ENCODE data around the gene FRMD5. TPM values are rescaled to one million over a fixed set of nuclear protein-coding genes. Genes with fewer than 3 reads are reported as not detected.
A peak's percentile ranks its signal among the peaks of the same experiment; 100 is the strongest.

FRMD5 gene
- total RNA-seq, 1 experiment from 2014 or later, result 3.9 TPM

DNA sequence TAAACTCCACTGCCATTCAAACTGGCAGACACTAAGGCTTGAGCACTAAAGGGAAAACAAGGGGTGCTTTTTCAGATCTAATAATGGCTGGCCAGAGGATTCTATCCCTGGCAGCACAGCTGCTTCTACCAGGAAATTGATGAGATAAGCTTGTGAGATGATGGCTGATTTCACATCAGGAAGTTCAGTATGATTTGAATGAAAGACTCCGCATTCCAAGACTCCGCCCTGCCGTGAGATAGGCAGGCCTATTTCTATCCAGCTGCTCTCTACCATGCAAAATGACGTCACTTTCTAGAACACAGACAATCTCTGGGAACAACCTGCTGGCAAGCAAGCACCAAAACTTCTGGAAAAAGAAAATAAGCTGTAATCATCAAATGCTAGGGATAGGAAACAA, 196.5 kb downstream of the FRMD5 start:
- Histone ChIP-seq H4K5ac (ENCODE audit: insufficient read length, low read depth, low read length) (no peak overlapping the region), H3K56ac (ENCODE audit: insufficient read length, low read depth, low read length) (no peak overlapping the region), H3K79me2 (ENCODE audit: insufficient read depth, low read length) (no peaks in the 10 kb centered on the region), H3K4me1 (ENCODE audit: insufficient read depth, low read length) (no peaks in the 10 kb centered on the region), H4K91ac (ENCODE audit: insufficient read length, low read depth, low read length) (no peak overlapping the region), H3K4me2 (ENCODE audit: insufficient read depth, insufficient read length, low read length) (no peak overlapping the region), H3K27ac (ENCODE audit: insufficient read length, low read depth, low read length) (no peak overlapping the region), H4K20me1 (ENCODE audit: control insufficient read depth, insufficient read depth, insufficient read length) (no peaks in the 10 kb centered on the region), H2BK120ac (ENCODE audit: low read depth, low read length, poor library complexity, severe bottlenecking) (no peak overlapping the region), H2AK5ac (ENCODE audit: insufficient read length, low read length) (no peak overlapping the region), H3K27me3 (ENCODE audit: insufficient read depth, low read length) (no peaks in the 10 kb centered on the region), H3K9ac (ENCODE audit: extremely low read depth, insufficient read length, low read length) (no peak overlapping the region), H2BK20ac (ENCODE audit: low read depth, low read length, poor library complexity, severe bottlenecking) (no peak overlapping the region), H3K79me1 (ENCODE audit: insufficient read depth, low read depth, low read length, poor library complexity, severe bottlenecking) (no peaks in the 10 kb centered on the region), H3K18ac (ENCODE audit: insufficient read length, low read depth, low read length) (no peak overlapping the region), H2BK15ac (ENCODE audit: low read depth, low read length) (no peak overlapping the region), H3K14ac (ENCODE audit: insufficient read depth, low read length) (no peak overlapping the region), H3K9me3 (ENCODE audit: control insufficient read depth, low read depth, low read length) (no peaks in the 10 kb centered on the region), H2BK12ac (ENCODE audit: insufficient read length, low read depth, low read length) (no peak overlapping the region), H3T11ph (ENCODE audit: low read length) (no peak overlapping the region), H4K8ac (replicated peaks; ENCODE audit: insufficient read length, low read depth, low read length) (no peak overlapping the region), H2AFZ (ENCODE audit: low read length) (no peak overlapping the region), H2BK5ac (ENCODE audit: insufficient read length, low read length) (no peak overlapping the region), H3K23me2 (ENCODE audit: insufficient read length, low read depth, low read length, poor library complexity, severe bottlenecking) (no peaks in the 10 kb centered on the region), H3K4ac (ENCODE audit: low read depth, low read length) (no peak overlapping the region), H3K23ac (ENCODE audit: insufficient read length, low read depth, low read length) (no peak overlapping the region)
- no peaks in the 10 kb centered on the region for H3K27me3 Mint-ChIP-seq (ENCODE audit: low read depth)
- WGBS (ENCODE audit: extremely low coverage, insufficient read length, low lambda C conversion rate), result no CpG with 5 or more reads among the region's 4 CpGs
- H3K36me3 Mint-ChIP-seq (ENCODE audit: insufficient read depth in 1 of 3, low read depth in 3 of 3), result no peaks in the 10 kb centered on the region; a peak in 1 of 7 replicates
- TF ChIP-seq, protein P1, sequence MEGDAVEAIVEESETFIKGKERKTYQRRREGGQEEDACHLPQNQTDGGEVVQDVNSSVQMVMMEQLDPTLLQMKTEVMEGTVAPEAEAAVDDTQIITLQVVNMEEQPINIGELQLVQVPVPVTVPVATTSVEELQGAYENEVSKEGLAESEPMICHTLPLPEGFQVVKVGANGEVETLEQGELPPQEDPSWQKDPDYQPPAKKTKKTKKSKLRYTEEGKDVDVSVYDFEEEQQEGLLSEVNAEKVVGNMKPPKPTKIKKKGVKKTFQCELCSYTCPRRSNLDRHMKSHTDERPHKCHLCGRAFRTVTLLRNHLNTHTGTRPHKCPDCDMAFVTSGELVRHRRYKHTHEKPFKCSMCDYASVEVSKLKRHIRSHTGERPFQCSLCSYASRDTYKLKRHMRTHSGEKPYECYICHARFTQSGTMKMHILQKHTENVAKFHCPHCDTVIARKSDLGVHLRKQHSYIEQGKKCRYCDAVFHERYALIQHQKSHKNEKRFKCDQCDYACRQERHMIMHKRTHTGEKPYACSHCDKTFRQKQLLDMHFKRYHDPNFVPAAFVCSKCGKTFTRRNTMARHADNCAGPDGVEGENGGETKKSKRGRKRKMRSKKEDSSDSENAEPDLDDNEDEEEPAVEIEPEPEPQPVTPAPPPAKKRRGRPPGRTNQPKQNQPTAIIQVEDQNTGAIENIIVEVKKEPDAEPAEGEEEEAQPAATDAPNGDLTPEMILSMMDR (conservative IDR thresholded peaks at IDR 0.05), result no peak
- peak overlapping the region in 1 of 3 experiments; percentile 46; a peak in 2 of 7 replicates for H3K27ac Mint-ChIP-seq
- H3K9me3 Mint-ChIP-seq, result no peaks in the 10 kb centered on the region
- DNase-seq, result no peak
- no peak overlapping the region for H3K4me3 Mint-ChIP-seq
- peaks cover 10% of the 10 kb centered on the region in 2 experiments for H3K4me1 Mint-ChIP-seq
